Measurements from ENCODE around the gene CEP41. TPM values are rescaled to one million over a fixed set of nuclear protein-coding genes. Genes with fewer than 3 reads are reported as not detected.

CEP41 gene
- total and polyA plus RNA-seq, 10 of the 15 experiments (the other 5 are each of a cell fraction or from before 2014, with no cell fraction given) = 11.4 to 43.0 (median 24.7) TPM

DNA sequence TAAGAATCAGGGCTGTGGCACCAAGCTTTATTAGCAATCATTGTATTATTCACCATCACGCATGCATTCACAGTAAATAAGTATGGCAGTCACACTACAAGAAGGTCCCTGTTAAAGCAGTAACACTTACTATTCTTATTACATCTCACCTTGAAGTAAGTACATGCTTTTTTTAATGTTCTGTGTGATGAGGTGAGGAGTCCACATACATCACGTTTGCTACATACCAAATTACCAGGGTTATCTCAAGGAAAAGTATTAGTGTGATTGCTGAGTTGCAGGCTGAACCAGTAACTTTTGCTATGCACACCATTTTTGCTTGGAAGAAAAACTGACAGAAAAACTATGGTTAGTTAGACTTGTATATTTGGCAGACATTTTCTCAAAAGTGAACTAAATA lies 35.8 kb downstream of the CEP41 start:
- WGBS (ENCODE audit: insufficient coverage, insufficient replicate concordance, low lambda C conversion rate, missing lambda C conversion rate) = 89% methylated on average over 2 of the region's 2 CpGs
- BruUV-seq (replicated peaks) = no TSS peak

More for the DNA sequence above, 35.8 kb downstream of the CEP41 start:
- H4K20me1 ChIP-seq (ENCODE audit: control insufficient read depth, insufficient read depth) = no peaks in the 10 kb centered on the region
- H3K9me3 ChIP-seq (replicated peaks; ENCODE audit: control insufficient read depth, insufficient read depth, low read length) = no peaks in the 10 kb centered on the region
- in situ Hi-C loops (cut with MboI) (no loop called here), intact Hi-C loops (cut with micrococcal nuclease; ENCODE audit: unreplicated experiment) (no loop called here)
- no peaks in the 10 kb centered on the region for H3K27me3 ChIP-seq (replicated peaks in 1 of 2; ENCODE audit: control insufficient read depth in 2 of 2, insufficient read depth in 2 of 2, low read length in 1 of 2)
- DNase-seq (ENCODE audit: low read depth, low spot score) (no peak), ATAC-seq (no peak), FAIRE-seq (no peak)
- ChIA-PET CTCF (interaction anchor here (0.9 to 1.0 kb wide), 2 partner anchors 73 to 310 kb away, joined by 3 read pairs; no protein-coding TSS in a partner anchor), SMC1A (ENCODE audit: uncharacterized antibody, unreplicated experiment) (interaction anchor here (0.5 to 2.2 kb wide), 3 partner anchors 8 to 202 kb away, joined by 3 to 5 read pairs (median 3); no protein-coding TSS in a partner anchor), POLR2A (no interaction called here), RAD21 (ENCODE audit: unreplicated experiment) (no interaction called here)
- TF ChIP-seq, protein P1, sequence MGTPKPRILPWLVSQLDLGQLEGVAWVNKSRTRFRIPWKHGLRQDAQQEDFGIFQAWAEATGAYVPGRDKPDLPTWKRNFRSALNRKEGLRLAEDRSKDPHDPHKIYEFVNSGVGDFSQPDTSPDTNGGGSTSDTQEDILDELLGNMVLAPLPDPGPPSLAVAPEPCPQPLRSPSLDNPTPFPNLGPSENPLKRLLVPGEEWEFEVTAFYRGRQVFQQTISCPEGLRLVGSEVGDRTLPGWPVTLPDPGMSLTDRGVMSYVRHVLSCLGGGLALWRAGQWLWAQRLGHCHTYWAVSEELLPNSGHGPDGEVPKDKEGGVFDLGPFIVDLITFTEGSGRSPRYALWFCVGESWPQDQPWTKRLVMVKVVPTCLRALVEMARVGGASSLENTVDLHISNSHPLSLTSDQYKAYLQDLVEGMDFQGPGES (IDR thresholded peaks at IDR 0.05) = no peak
- TF ChIP-seq TAF1 (IDR thresholded peaks at IDR 0.05; ENCODE audit: borderline replicate concordance, low read depth, low read length) = no peak
- no peak for TF ChIP-seq TCF7 (IDR thresholded peaks at IDR 0.05; ENCODE audit: borderline replicate concordance)
- TF ChIP-seq MTA3 (IDR thresholded peaks at IDR 0.05; ENCODE audit: borderline replicate concordance, low read length) = no peak
- TF ChIP-seq, protein P2, sequence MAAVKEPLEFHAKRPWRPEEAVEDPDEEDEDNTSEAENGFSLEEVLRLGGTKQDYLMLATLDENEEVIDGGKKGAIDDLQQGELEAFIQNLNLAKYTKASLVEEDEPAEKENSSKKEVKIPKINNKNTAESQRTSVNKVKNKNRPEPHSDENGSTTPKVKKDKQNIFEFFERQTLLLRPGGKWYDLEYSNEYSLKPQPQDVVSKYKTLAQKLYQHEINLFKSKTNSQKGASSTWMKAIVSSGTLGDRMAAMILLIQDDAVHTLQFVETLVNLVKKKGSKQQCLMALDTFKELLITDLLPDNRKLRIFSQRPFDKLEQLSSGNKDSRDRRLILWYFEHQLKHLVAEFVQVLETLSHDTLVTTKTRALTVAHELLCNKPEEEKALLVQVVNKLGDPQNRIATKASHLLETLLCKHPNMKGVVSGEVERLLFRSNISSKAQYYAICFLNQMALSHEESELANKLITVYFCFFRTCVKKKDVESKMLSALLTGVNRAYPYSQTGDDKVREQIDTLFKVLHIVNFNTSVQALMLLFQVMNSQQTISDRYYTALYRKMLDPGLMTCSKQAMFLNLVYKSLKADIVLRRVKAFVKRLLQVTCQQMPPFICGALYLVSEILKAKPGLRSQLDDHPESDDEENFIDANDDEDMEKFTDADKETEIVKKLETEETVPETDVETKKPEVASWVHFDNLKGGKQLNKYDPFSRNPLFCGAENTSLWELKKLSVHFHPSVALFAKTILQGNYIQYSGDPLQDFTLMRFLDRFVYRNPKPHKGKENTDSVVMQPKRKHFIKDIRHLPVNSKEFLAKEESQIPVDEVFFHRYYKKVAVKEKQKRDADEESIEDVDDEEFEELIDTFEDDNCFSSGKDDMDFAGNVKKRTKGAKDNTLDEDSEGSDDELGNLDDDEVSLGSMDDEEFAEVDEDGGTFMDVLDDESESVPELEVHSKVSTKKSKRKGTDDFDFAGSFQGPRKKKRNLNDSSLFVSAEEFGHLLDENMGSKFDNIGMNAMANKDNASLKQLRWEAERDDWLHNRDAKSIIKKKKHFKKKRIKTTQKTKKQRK (IDR thresholded peaks at IDR 0.05; ENCODE audit: low read depth, low read length) = no peak
- TF ChIP-seq YY1 (IDR thresholded peaks at IDR 0.05; ENCODE audit: low read depth, low read length) = no peak
- no peak for TF ChIP-seq DPF2 (IDR thresholded peaks at IDR 0.05)
- TF ChIP-seq, protein P3, sequence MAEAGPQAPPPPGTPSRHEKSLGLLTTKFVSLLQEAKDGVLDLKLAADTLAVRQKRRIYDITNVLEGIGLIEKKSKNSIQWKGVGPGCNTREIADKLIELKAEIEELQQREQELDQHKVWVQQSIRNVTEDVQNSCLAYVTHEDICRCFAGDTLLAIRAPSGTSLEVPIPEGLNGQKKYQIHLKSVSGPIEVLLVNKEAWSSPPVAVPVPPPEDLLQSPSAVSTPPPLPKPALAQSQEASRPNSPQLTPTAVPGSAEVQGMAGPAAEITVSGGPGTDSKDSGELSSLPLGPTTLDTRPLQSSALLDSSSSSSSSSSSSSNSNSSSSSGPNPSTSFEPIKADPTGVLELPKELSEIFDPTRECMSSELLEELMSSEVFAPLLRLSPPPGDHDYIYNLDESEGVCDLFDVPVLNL (IDR thresholded peaks at IDR 0.05; ENCODE audit: low read depth, low read length) = no peak
- TF ChIP-seq MEF2B (IDR thresholded peaks at IDR 0.05; ENCODE audit: partially characterized antibody, poor library complexity, severe bottlenecking) = no peak
- no peak for TF ChIP-seq GABPA (IDR thresholded peaks at IDR 0.05; ENCODE audit: low read depth)
- TF ChIP-seq, protein P4, sequence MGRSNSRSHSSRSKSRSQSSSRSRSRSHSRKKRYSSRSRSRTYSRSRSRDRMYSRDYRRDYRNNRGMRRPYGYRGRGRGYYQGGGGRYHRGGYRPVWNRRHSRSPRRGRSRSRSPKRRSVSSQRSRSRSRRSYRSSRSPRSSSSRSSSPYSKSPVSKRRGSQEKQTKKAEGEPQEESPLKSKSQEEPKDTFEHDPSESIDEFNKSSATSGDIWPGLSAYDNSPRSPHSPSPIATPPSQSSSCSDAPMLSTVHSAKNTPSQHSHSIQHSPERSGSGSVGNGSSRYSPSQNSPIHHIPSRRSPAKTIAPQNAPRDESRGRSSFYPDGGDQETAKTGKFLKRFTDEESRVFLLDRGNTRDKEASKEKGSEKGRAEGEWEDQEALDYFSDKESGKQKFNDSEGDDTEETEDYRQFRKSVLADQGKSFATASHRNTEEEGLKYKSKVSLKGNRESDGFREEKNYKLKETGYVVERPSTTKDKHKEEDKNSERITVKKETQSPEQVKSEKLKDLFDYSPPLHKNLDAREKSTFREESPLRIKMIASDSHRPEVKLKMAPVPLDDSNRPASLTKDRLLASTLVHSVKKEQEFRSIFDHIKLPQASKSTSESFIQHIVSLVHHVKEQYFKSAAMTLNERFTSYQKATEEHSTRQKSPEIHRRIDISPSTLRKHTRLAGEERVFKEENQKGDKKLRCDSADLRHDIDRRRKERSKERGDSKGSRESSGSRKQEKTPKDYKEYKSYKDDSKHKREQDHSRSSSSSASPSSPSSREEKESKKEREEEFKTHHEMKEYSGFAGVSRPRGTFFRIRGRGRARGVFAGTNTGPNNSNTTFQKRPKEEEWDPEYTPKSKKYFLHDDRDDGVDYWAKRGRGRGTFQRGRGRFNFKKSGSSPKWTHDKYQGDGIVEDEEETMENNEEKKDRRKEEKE (IDR thresholded peaks at IDR 0.05) = no peak
- TF ChIP-seq IRF4 (IDR thresholded peaks at IDR 0.05; ENCODE audit: low read depth, low read length) = no peak
- H3K4me2 ChIP-seq (ENCODE audit: control insufficient read depth, insufficient read depth) = no peak overlapping the region
- H3K79me2 ChIP-seq (ENCODE audit: control insufficient read depth, insufficient read depth, low read length) = no peaks in the 10 kb centered on the region
- no peak overlapping the region for H3K9ac ChIP-seq (ENCODE audit: control insufficient read depth, insufficient read depth, low read length)
- no peak overlapping the region for H2AFZ ChIP-seq (ENCODE audit: control insufficient read depth, low read depth, low read length)
- peaks cover 0 to 3% of the 10 kb centered on the region in 2 experiments; a peak in 1 of 4 replicates for H3K36me3 ChIP-seq (ENCODE audit: control insufficient read depth in 2 of 2, insufficient read depth in 2 of 2, low read length in 1 of 2)
- no peak overlapping the region for H3K27ac ChIP-seq (ENCODE audit: control insufficient read depth, insufficient read depth)
- no peaks in the 10 kb centered on the region for H3K4me1 ChIP-seq (ENCODE audit: control insufficient read depth, insufficient read depth, low read length)
- H3K4me3 ChIP-seq = no peak overlapping the region

Measured in GM12878 (cell line).